ENCODE results near the gene FUNDC1.

The FUNDC1 gene

DNA sequence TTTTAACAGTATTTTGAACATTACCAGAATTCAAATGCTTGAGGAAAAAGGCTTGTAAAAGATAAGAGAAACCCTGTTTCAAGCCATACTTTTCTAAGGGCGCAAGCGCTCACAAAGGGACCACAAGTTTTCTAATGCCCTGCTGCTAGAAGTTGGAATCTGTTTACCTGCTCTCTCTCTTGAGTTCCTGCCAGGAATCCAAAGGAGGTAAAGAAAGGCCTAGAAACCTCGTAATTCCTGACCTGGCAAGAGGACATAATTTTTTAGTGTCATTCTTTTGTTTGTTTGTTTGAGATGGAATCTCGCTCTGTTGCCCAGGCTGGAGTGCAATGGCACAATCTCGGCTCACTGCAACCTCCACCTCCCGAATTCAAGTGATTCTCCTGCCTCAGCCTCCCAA is 1.4 kb upstream of the FUNDC1 start:
- Histone ChIP-seq H2AFZ (ENCODE audit: low read depth, low read length, severe bottlenecking) (no peak overlapping the region), H3K27ac (ENCODE audit: low read depth, low read length) (no peak overlapping the region)

DNA sequence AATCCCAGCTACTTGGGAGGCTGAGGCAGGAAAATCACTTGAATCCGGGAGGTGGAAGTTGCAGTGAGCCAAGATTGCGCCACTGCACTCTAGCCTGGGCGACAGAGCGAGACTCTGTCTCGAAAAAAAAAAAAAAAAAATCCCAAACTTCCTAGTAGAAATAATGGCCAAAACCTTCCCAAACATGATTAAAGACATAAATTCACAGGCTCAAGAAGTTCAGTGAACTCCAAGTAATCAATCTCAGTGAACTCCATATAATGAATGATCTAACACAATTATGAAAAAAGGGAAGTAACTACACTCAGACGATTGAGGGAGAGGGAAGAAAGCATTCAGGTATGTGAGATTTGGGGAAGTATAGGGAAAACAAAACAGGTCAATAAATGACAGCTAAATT is 6.5 kb downstream of the FUNDC1 start:
- no peak overlapping the region for H3K4me2 ChIP-seq (ENCODE audit: low read depth, low read length, poor library complexity, severe bottlenecking)
- TF ChIP-seq, protein P1, sequence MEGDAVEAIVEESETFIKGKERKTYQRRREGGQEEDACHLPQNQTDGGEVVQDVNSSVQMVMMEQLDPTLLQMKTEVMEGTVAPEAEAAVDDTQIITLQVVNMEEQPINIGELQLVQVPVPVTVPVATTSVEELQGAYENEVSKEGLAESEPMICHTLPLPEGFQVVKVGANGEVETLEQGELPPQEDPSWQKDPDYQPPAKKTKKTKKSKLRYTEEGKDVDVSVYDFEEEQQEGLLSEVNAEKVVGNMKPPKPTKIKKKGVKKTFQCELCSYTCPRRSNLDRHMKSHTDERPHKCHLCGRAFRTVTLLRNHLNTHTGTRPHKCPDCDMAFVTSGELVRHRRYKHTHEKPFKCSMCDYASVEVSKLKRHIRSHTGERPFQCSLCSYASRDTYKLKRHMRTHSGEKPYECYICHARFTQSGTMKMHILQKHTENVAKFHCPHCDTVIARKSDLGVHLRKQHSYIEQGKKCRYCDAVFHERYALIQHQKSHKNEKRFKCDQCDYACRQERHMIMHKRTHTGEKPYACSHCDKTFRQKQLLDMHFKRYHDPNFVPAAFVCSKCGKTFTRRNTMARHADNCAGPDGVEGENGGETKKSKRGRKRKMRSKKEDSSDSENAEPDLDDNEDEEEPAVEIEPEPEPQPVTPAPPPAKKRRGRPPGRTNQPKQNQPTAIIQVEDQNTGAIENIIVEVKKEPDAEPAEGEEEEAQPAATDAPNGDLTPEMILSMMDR (IDR thresholded peaks at IDR 0.05; ENCODE audit: insufficient read depth, low read length, poor library complexity, severe bottlenecking), result no peak
- TF ChIP-seq EZH2phosphoT487 (conservative IDR thresholded peaks at IDR 0.05; ENCODE audit: low read length), result no peak

More for the DNA sequence above, 1.4 kb upstream of the FUNDC1 start:
- Histone ChIP-seq H3K9me2 (replicated peaks; ENCODE audit: insufficient read depth, low read length) (no peaks in the 10 kb centered on the region), H3K9ac (ENCODE audit: low read length) (no peak overlapping the region), H3K9me3 (ENCODE audit: insufficient read depth, low read length) (no peaks in the 10 kb centered on the region), H3K27me3 (ENCODE audit: low read length) (no peaks in the 10 kb centered on the region), H3K36me3 (ENCODE audit: low read length) (no peaks in the 10 kb centered on the region), H3K4me3 (ENCODE audit: insufficient read depth, low read length, poor library complexity, severe bottlenecking) (no peak overlapping the region), H3K79me2 (ENCODE audit: insufficient read depth, low read length) (peaks cover 11% of the 10 kb centered on the region; the same call in 1 of the 2 replicates), H3K4me2 (ENCODE audit: low read depth, low read length, poor library complexity, severe bottlenecking) (no peak overlapping the region), H4K20me1 (ENCODE audit: low read depth, low read length) (no peaks in the 10 kb centered on the region), H3F3A (ENCODE audit: insufficient read depth) (no peaks in the 10 kb centered on the region)
- TF ChIP-seq EZH2phosphoT487 (conservative IDR thresholded peaks at IDR 0.05; ENCODE audit: low read length), result no peak
- TF ChIP-seq, protein P1 (IDR thresholded peaks at IDR 0.05; ENCODE audit: insufficient read depth, low read length, poor library complexity, severe bottlenecking), result no peak

DNA sequence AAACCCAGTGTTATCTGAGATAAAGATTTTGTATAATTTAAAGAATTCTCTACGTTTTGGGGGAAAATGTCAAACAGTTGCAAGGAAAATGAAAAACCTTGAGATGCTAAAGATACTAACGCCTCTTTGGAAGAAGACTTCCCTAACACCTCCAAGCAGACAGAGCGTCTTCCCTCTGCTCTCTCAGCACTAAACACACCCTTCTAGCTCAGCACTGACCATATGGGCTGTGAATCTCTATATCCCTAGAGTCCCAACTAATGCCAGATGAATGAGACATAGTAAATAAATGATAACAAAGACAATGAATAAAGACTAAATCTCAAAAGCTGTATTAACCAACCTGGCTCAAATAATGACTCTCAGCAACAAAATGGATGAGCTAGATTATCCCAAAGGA is 13.3 kb downstream of the FUNDC1 start:
- no peaks in the 10 kb centered on the region for H3K36me3 ChIP-seq (ENCODE audit: low read length)

More for the DNA sequence above, 6.5 kb downstream of the FUNDC1 start:
- H3F3A ChIP-seq (ENCODE audit: insufficient read depth), result no peaks in the 10 kb centered on the region
- no peak overlapping the region for H3K9ac ChIP-seq (ENCODE audit: low read length)
- H4K20me1 ChIP-seq (ENCODE audit: low read depth, low read length), result no peaks in the 10 kb centered on the region
- H2AFZ ChIP-seq (ENCODE audit: low read depth, low read length, severe bottlenecking), result no peak overlapping the region
- H3K79me2 ChIP-seq (ENCODE audit: insufficient read depth, low read length), result no peaks in the 10 kb centered on the region; the same call in 1 of the 2 replicates
- no peaks in the 10 kb centered on the region for H3K9me2 ChIP-seq (replicated peaks; ENCODE audit: insufficient read depth, low read length)
- H3K4me3 ChIP-seq (ENCODE audit: insufficient read depth, low read length, poor library complexity, severe bottlenecking), result no peak overlapping the region
- no peak overlapping the region for H3K27ac ChIP-seq (ENCODE audit: low read depth, low read length)
- H3K36me3 ChIP-seq (ENCODE audit: low read length), result no peaks in the 10 kb centered on the region
- no peaks in the 10 kb centered on the region for H3K9me3 ChIP-seq (ENCODE audit: insufficient read depth, low read length)
- H3K27me3 ChIP-seq (ENCODE audit: low read length), result no peaks in the 10 kb centered on the region

More for the DNA sequence above, 13.3 kb downstream of the FUNDC1 start:
- Histone ChIP-seq H3K4me2 (ENCODE audit: low read depth, low read length, poor library complexity, severe bottlenecking) (no peak overlapping the region), H3K9me3 (ENCODE audit: insufficient read depth, low read length) (no peaks in the 10 kb centered on the region), H4K20me1 (ENCODE audit: low read depth, low read length) (no peaks in the 10 kb centered on the region), H3K4me3 (ENCODE audit: insufficient read depth, low read length, poor library complexity, severe bottlenecking) (no peak overlapping the region), H3K27me3 (ENCODE audit: low read length) (no peaks in the 10 kb centered on the region), H3K79me2 (ENCODE audit: insufficient read depth, low read length) (no peaks in the 10 kb centered on the region; the same call in 1 of the 2 replicates), H2AFZ (ENCODE audit: low read depth, low read length, severe bottlenecking) (no peak overlapping the region), H3K9ac (ENCODE audit: low read length) (no peak overlapping the region), H3F3A (ENCODE audit: insufficient read depth) (no peaks in the 10 kb centered on the region), H3K9me2 (replicated peaks; ENCODE audit: insufficient read depth, low read length) (no peaks in the 10 kb centered on the region), H3K27ac (ENCODE audit: low read depth, low read length) (no peak overlapping the region)
- TF ChIP-seq EZH2phosphoT487 (conservative IDR thresholded peaks at IDR 0.05; ENCODE audit: low read length), result no peak
- TF ChIP-seq, protein P1 (IDR thresholded peaks at IDR 0.05; ENCODE audit: insufficient read depth, low read length, poor library complexity, severe bottlenecking), result no peak
